ENCODE results near the gene TBL1XR1.
"Not testable (repeated sequence)": the region's sequence is repeated elsewhere in the genome, so short reads cannot be mapped to it uniquely, and the experiment has no call there.

DNA sequence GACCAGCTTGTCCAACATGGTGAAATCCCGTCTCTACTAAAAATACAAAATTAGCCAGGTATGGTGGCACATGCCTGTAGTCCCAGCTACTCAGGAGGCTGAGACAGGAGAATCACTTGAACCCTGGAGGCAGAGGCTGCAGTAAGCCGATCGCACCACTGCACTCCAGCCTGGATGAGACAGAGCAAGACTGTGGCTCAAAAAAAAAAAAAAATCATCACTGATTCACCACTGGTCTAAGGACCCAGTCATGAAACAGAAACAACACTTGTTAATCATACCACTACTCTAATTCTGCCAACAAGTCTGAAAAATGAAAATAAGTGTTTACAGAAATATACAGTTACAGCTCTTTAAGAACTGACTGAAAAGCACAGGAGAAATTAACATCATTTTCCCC lies 12.7 kb downstream of the TBL1XR1 start:
- not testable (repeated sequence) for TF ChIP-seq POLR2A (IDR thresholded peaks at IDR 0.05; ENCODE audit: low read length); GATA1 (IDR thresholded peaks at IDR 0.05; ENCODE audit: low read depth, low read length)
